SH-SY5Y (cell line): ENCODE data around the gene TNS3.

ENCODE experiments used
- GATA2 ChIP-seq: IDR thresholded peaks from 2 replicates; pipeline ENCODE4 v1.6.1; 2011; ENCODE audit warnings: mild to moderate bottlenecking, low read depth, low read length
- GATA3 ChIP-seq: IDR thresholded peaks from 2 replicates; pipeline ENCODE4 v1.6.1; 2011; ENCODE audit warnings: low read depth, mild to moderate bottlenecking, low read length, moderate library complexity

GRCh38 chr7:47619806-47620205 is 37.9 kb upstream of the TNS3 start:
- TF ChIP-seq GATA2 (no peak), GATA3 (no peak)
